ENCODE results near the gene ZDHHC4. TPM values are rescaled to one million over a fixed set of nuclear protein-coding genes. Genes with fewer than 3 reads are reported as not detected.
"Not testable (repeated sequence)": the region's sequence is repeated elsewhere in the genome, so short reads cannot be mapped to it uniquely, and the experiment has no call there.

ZDHHC4 gene
- total RNA-seq, 1 donor: 24.1 TPM

GRCh38 chr7:6634021-6634420 is 56.8 kb downstream of the ZDHHC4 start:
- no peaks in the 10 kb centered on the region for H3K9me3 ChIP-seq (ENCODE audit: low read depth, low read length)
- peaks cover 32% of the 10 kb centered on the region for H3K4me1 ChIP-seq (ENCODE audit: insufficient read depth, low read length)
- no peaks in the 10 kb centered on the region for H3K27me3 ChIP-seq (ENCODE audit: insufficient read depth, low read length)
- no peak overlapping the region for H3K4me3 ChIP-seq (ENCODE audit: low read length)

- H3K27me3 ChIP-seq (ENCODE audit: insufficient read depth, low read length); H3K4me3 ChIP-seq (ENCODE audit: low read length); H3K9me3 ChIP-seq (ENCODE audit: low read depth, low read length): not testable (repeated sequence)
- peaks cover 42% of the 10 kb centered on the region for H3K4me1 ChIP-seq (ENCODE audit: insufficient read depth, low read length)
Observed at GRCh38 chr7:6634971-6635370, 57.7 kb downstream of the ZDHHC4 start.

- H3K4me3 ChIP-seq (ENCODE audit: low read length): peak within 1 kb of the TSS; percentile 57
- peaks cover 43% of the 10 kb centered on the region for H3K4me1 ChIP-seq (ENCODE audit: insufficient read depth, low read length)
- H3K9me3 ChIP-seq (ENCODE audit: low read depth, low read length): no peaks in the 10 kb centered on the region
- H3K27me3 ChIP-seq (ENCODE audit: insufficient read depth, low read length): no peaks in the 10 kb centered on the region
Observed at GRCh38 chr7:6636741-6637543, 59.7 kb downstream of the ZDHHC4 start, which contains the start of gene ZNF316. TSS of gene ZNF316 (plus strand) at chr7:6637318. CDS start at chr7:6642410, 5,092 bp downstream.

GRCh38 chr7:6637544-6638229 is 60.4 kb downstream of the ZDHHC4 start:
- Histone ChIP-seq H3K4me1 (ENCODE audit: insufficient read depth, low read length) (peaks cover 43% of the 10 kb centered on the region), H3K4me3 (ENCODE audit: low read length) (peak overlapping the region; percentile 57), H3K27me3 (ENCODE audit: insufficient read depth, low read length) (no peaks in the 10 kb centered on the region), H3K9me3 (ENCODE audit: low read depth, low read length) (no peaks in the 10 kb centered on the region)

Other genes starting within 250 kb of the ZDHHC4 start
- 5.5 TPM for gene FAM220A, start 228.5 kb upstream of the ZDHHC4 start, total RNA-seq
- 43.4 TPM for gene RAC1, start 202.9 kb upstream of the ZDHHC4 start, total RNA-seq
- 9.9 TPM for gene DAGLB, start 129.5 kb upstream of the ZDHHC4 start, total RNA-seq
- 21.8 TPM for gene KDELR2, start 93.3 kb upstream of the ZDHHC4 start, total RNA-seq
- gene GRID2IP, start 26.0 kb upstream of the ZDHHC4 start, total RNA-seq: 0.21 TPM
- 22.2 TPM for gene INTS15, start 12.6 kb downstream of the ZDHHC4 start, total RNA-seq
- 3.8 TPM for gene ZNF853, start 38.2 kb downstream of the ZDHHC4 start, total RNA-seq
- gene ZNF316, start 59.9 kb downstream of the ZDHHC4 start, total RNA-seq: 23.3 TPM
- 17.0 TPM for gene ZNF12, start 129.5 kb downstream of the ZDHHC4 start, total RNA-seq
- gene RSPH10B2, start 176.6 kb downstream of the ZDHHC4 start, total RNA-seq: 0.21 TPM
- gene CCZ1B, start 248.8 kb downstream of the ZDHHC4 start, total RNA-seq: 74.5 TPM

All from mononuclear cell (primary cell).